H9 (cell line): ENCODE results near the gene SPRTN. TPM values are rescaled to one million over a fixed set of nuclear protein-coding genes. Genes with fewer than 3 reads are reported as not detected.
"Not testable (repeated sequence)": the region's sequence is repeated elsewhere in the genome, so short reads cannot be mapped to it uniquely, and the experiment has no call there.

ENCODE experiments used
- DNase-seq: peaks from one replicate; pipeline ENCODE4 v3.0.0-alpha.2; 2017
- H2AFZ ChIP-seq: one replicate; pipeline ENCODE4 v1.6.1; 2013; ENCODE audit warnings: mild to moderate bottlenecking, low read length, control low read depth, moderate library complexity
- H2AK5ac ChIP-seq: 2 replicates; pipeline ENCODE4 v1.6.1; 2013; ENCODE audit warnings: low read length, control low read depth, mixed read lengths; ENCODE audit not compliant: insufficient read length
- H2BK120ac ChIP-seq: one replicate; pipeline ENCODE4 v1.6.1; 2013; ENCODE audit warnings: low read depth, mild to moderate bottlenecking, low read length, control low read depth, inconsistent platforms; ENCODE audit not compliant: poor library complexity, severe bottlenecking
- H2BK12ac ChIP-seq: 2 replicates; pipeline ENCODE4 v1.6.1; 2013; ENCODE audit warnings: low read length, control low read depth, mixed read lengths, low read depth; ENCODE audit not compliant: insufficient read length
- H2BK15ac ChIP-seq: 2 replicates; pipeline ENCODE4 v1.6.1; 2013; ENCODE audit warnings: low read depth, low read length, control low read depth
- H2BK20ac ChIP-seq: one replicate; pipeline ENCODE4 v1.6.1; 2013; ENCODE audit warnings: low read depth, mild to moderate bottlenecking, low read length, control low read depth, inconsistent platforms; ENCODE audit not compliant: poor library complexity, severe bottlenecking
- H2BK5ac ChIP-seq: 2 replicates; pipeline ENCODE4 v1.6.1; 2013; ENCODE audit warnings: low read length, control low read depth, mixed read lengths; ENCODE audit not compliant: insufficient read length
- H3K14ac ChIP-seq: 2 replicates; pipeline ENCODE4 v1.6.1; 2013; ENCODE audit warnings: low read length, control low read depth; ENCODE audit not compliant: insufficient read depth
- H3K18ac ChIP-seq: 2 replicates; pipeline ENCODE4 v1.6.1; 2013; ENCODE audit warnings: low read depth, mild to moderate bottlenecking, mixed read lengths, low read length, control low read depth; ENCODE audit not compliant: insufficient read length
- H3K23ac ChIP-seq: 2 replicates; pipeline ENCODE4 v1.6.1; 2013; ENCODE audit warnings: low read length, control low read depth, mixed read lengths, low read depth; ENCODE audit not compliant: insufficient read length
- H3K23me2 ChIP-seq: 2 replicates; pipeline ENCODE4 v1.6.1; 2013; ENCODE audit warnings: low read depth, mild to moderate bottlenecking, mixed read lengths, low read length, control low read depth; ENCODE audit not compliant: insufficient read length, poor library complexity, severe bottlenecking
- H3K27ac ChIP-seq: 2 replicates; pipeline ENCODE4 v1.5.1; 2013; ENCODE audit warnings: low read length, control low read depth, mixed read lengths, low read depth; ENCODE audit not compliant: insufficient read length
- H3K27me3 ChIP-seq: 2 replicates; pipeline ENCODE4 v1.6.1; 2013; ENCODE audit warnings: low read length, control low read depth, inconsistent platforms; ENCODE audit not compliant: insufficient read depth
- H3K4ac ChIP-seq: 2 replicates; pipeline ENCODE4 v1.6.1; 2013; ENCODE audit warnings: low read depth, mild to moderate bottlenecking, control low read depth, inconsistent platforms, low read length, moderate library complexity
- H3K4me1 ChIP-seq: 2 replicates; pipeline ENCODE4 v1.6.1; 2013; ENCODE audit warnings: low read length, control low read depth, inconsistent platforms; ENCODE audit not compliant: insufficient read depth
- H3K4me2 ChIP-seq: 2 replicates; pipeline ENCODE4 v1.6.1; 2013; ENCODE audit warnings: low read length, control low read depth, mixed read lengths; ENCODE audit not compliant: insufficient read length, insufficient read depth
- H3K56ac ChIP-seq: 2 replicates; pipeline ENCODE4 v1.6.1; 2013; ENCODE audit warnings: low read depth, mild to moderate bottlenecking, mixed read lengths, low read length, control low read depth; ENCODE audit not compliant: insufficient read length
- H3K79me1 ChIP-seq: 2 replicates; pipeline ENCODE4 v1.6.1; 2013; ENCODE audit warnings: low read depth, mild to moderate bottlenecking, moderate library complexity, low read length, control low read depth, inconsistent platforms; ENCODE audit not compliant: insufficient read depth, poor library complexity, severe bottlenecking
- H3K79me2 ChIP-seq: 2 replicates; pipeline ENCODE4 v1.6.1; 2013; ENCODE audit warnings: low read length, control low read depth, inconsistent platforms; ENCODE audit not compliant: insufficient read depth
- H3K9ac ChIP-seq: 2 replicates; pipeline ENCODE4 v1.6.1; 2013; ENCODE audit warnings: low read length, control low read depth, mixed read lengths; ENCODE audit not compliant: insufficient read length; ENCODE audit errors: extremely low read depth
- H3K9me3 ChIP-seq: one replicate; pipeline ENCODE4 v1.6.1; 2013; ENCODE audit warnings: low read depth, low read length, inconsistent platforms; ENCODE audit not compliant: control insufficient read depth
- H3T11ph ChIP-seq: one replicate; pipeline ENCODE4 v1.6.1; 2013; ENCODE audit warnings: mild to moderate bottlenecking, low read length, control low read depth, inconsistent platforms
- H4K20me1 ChIP-seq: one replicate; pipeline ENCODE4 v1.6.1; 2013; ENCODE audit not compliant: control insufficient read depth, insufficient read length, insufficient read depth
- H4K5ac ChIP-seq: 2 replicates; pipeline ENCODE4 v1.6.1; 2013; ENCODE audit warnings: low read depth, mild to moderate bottlenecking, mixed read lengths, low read length, control low read depth; ENCODE audit not compliant: insufficient read length
- H4K8ac ChIP-seq: replicated peaks from 2 replicates; pipeline ENCODE4 v1.6.1; 2013; ENCODE audit warnings: low read length, control low read depth, mixed read lengths, low read depth; ENCODE audit not compliant: insufficient read length
- H4K91ac ChIP-seq: 2 replicates; pipeline ENCODE4 v1.6.1; 2013; ENCODE audit warnings: low read depth, mild to moderate bottlenecking, moderate library complexity, mixed read lengths, low read length, control low read depth; ENCODE audit not compliant: insufficient read length
- H3K27ac Mint-ChIP-seq, 3 experiments: 2 replicates in 2 of 3; 3 replicates in 1 of 3; pipeline ENCODE4 v1.8.0; 2020 to 2021; ENCODE audit warnings: mixed read lengths in 3 of 3, mild to moderate bottlenecking in 1 of 3, moderate library complexity in 1 of 3
- H3K27me3 Mint-ChIP-seq: 2 replicates; pipeline ENCODE4 v1.8.0; 2021; ENCODE audit warnings: low read depth, mild to moderate bottlenecking, moderate library complexity, mixed read lengths
- H3K36me3 Mint-ChIP-seq, 3 experiments: 2 replicates in 2 of 3; 3 replicates in 1 of 3; pipeline ENCODE4 v1.8.0; 2020 to 2021; ENCODE audit warnings: low read depth in 3 of 3, mixed read lengths in 3 of 3; ENCODE audit not compliant: insufficient read depth in 1 of 3
- H3K4me1 Mint-ChIP-seq, 2 experiments: 2 replicates each; pipeline ENCODE4 v1.8.0; 2020; ENCODE audit warnings: mixed read lengths in 2 of 2
- H3K4me3 Mint-ChIP-seq, 2 experiments: 2 replicates in 1 of 2; 3 replicates in 1 of 2; pipeline ENCODE4 v1.8.0; 2020 to 2021; ENCODE audit warnings: mild to moderate bottlenecking in 2 of 2, mixed read lengths in 2 of 2, moderate library complexity in 1 of 2
- H3K9me3 Mint-ChIP-seq, 2 experiments: 2 replicates in 1 of 2; 3 replicates in 1 of 2; pipeline ENCODE4 v1.8.0; 2020; ENCODE audit warnings: mild to moderate bottlenecking in 2 of 2, mixed read lengths in 2 of 2, moderate library complexity in 1 of 2
- WGBS: extraction: QIAGEN DNeasy Blood & Tissue Kit; methylation state at CpG from one replicate; pipeline ENCODE4 v1.1.7; 2013; ENCODE audit warnings: missing lambda C conversion rate, low lambda C conversion rate, mixed read lengths; ENCODE audit not compliant: insufficient read length; ENCODE audit errors: extremely low coverage; 5-methylcytosine and 5-hydroxymethylcytosine counted together
- total RNA-seq: library from RNA; stranded (reverse); gene quantifications from 2 replicates; pipeline ENCODE4 v1.2.1, GENCODE V29; 2021
- TF ChIP-seq, protein P1 (sequence below): fragments of 200-600 bp; sonication (generic); conservative IDR thresholded peaks from 3 replicates; pipeline ENCODE4 v1.8.0; 2021; ENCODE audit warnings: antibody characterized with exemption, mild to moderate bottlenecking

Gene SPRTN
- total RNA-seq, 1 experiment from 2014 or later: 14.8 TPM

DNA sequence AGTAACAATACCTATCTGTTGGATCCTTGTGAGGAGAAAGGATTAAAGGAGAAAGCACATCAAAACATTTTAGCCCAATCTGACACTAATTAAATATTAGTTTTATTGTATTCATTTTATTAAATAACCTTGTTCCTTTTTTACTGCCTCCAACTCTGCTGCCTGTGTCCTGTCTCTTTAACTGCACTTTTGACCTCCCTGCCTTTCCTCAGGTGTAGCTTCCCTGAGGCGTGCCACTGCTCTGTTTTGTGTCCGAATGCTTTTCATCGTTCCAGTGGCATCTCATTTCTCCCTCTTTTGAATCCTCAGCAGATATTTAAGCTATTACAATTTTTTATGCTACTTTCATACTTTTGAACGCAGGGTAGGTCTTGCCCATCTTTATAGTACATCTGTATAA is 10.3 kb downstream of the SPRTN start:
- H2BK12ac ChIP-seq: no peak overlapping the region
- no peak overlapping the region for H3K56ac ChIP-seq
- no peak overlapping the region for H3K14ac ChIP-seq
- Mint-ChIP-seq H3K4me3 (no peak overlapping the region), H3K27ac (no peak overlapping the region), H3K36me3 (peaks cover 9 to 56% (median 41%) of the 10 kb centered on the region in 3 experiments; a peak in 6 of 7 replicates), H3K4me1 (no peaks in the 10 kb centered on the region), H3K9me3 (no peaks in the 10 kb centered on the region; a peak in 1 of 5 replicates), H3K27me3 (no peaks in the 10 kb centered on the region)
- no peak overlapping the region for H3K23ac ChIP-seq
- no peak overlapping the region for H3K4ac ChIP-seq
- H3K4me1 ChIP-seq: no peaks in the 10 kb centered on the region
- no peaks in the 10 kb centered on the region for H3K79me2 ChIP-seq
- H3K4me2 ChIP-seq: no peak overlapping the region
- H4K20me1 ChIP-seq: no peaks in the 10 kb centered on the region
- no peaks in the 10 kb centered on the region for H3K9me3 ChIP-seq
- H4K5ac ChIP-seq: no peak overlapping the region
- no peak overlapping the region for H2BK120ac ChIP-seq
- H3K79me1 ChIP-seq: no peaks in the 10 kb centered on the region
- no peak overlapping the region for H4K8ac ChIP-seq
- no peaks in the 10 kb centered on the region for H3K27me3 ChIP-seq
- H2BK15ac ChIP-seq: no peak overlapping the region
- no peak overlapping the region for H3K18ac ChIP-seq
- no peak for DNase-seq
- no peak overlapping the region for H3T11ph ChIP-seq
- no peak overlapping the region for H2AFZ ChIP-seq
- no peak overlapping the region for H2BK20ac ChIP-seq
- no CpG with 5 or more reads among the region's 4 CpGs for WGBS
- H3K27ac ChIP-seq: no peak overlapping the region
- H3K9ac ChIP-seq: no peak overlapping the region
- H2BK5ac ChIP-seq: no peak overlapping the region
- TF ChIP-seq, protein P1, sequence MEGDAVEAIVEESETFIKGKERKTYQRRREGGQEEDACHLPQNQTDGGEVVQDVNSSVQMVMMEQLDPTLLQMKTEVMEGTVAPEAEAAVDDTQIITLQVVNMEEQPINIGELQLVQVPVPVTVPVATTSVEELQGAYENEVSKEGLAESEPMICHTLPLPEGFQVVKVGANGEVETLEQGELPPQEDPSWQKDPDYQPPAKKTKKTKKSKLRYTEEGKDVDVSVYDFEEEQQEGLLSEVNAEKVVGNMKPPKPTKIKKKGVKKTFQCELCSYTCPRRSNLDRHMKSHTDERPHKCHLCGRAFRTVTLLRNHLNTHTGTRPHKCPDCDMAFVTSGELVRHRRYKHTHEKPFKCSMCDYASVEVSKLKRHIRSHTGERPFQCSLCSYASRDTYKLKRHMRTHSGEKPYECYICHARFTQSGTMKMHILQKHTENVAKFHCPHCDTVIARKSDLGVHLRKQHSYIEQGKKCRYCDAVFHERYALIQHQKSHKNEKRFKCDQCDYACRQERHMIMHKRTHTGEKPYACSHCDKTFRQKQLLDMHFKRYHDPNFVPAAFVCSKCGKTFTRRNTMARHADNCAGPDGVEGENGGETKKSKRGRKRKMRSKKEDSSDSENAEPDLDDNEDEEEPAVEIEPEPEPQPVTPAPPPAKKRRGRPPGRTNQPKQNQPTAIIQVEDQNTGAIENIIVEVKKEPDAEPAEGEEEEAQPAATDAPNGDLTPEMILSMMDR: no peak
- no peak overlapping the region for H2AK5ac ChIP-seq
- H4K91ac ChIP-seq: no peak overlapping the region
- no peaks in the 10 kb centered on the region for H3K23me2 ChIP-seq

- H3K36me3 Mint-ChIP-seq: peaks cover 9 to 56% (median 39%) of the 10 kb centered on the region in 3 experiments; a peak in 6 of 7 replicates
- H2BK20ac ChIP-seq, H3K23ac ChIP-seq, H3K4me3 Mint-ChIP-seq, H2AFZ ChIP-seq, H3K18ac ChIP-seq, H3K4me1 Mint-ChIP-seq, H3K9me3 ChIP-seq, H3K4me1 ChIP-seq, H3K27ac Mint-ChIP-seq, H3K27me3 ChIP-seq, H3K4ac ChIP-seq, H4K5ac ChIP-seq, H3K56ac ChIP-seq, H2BK120ac ChIP-seq, H2BK12ac ChIP-seq, H4K8ac ChIP-seq, H3K9me3 Mint-ChIP-seq, H3K79me1 ChIP-seq, H3K27ac ChIP-seq, H3K4me2 ChIP-seq, DNase-seq, H4K91ac ChIP-seq, H3K27me3 Mint-ChIP-seq, H2BK15ac ChIP-seq, H3T11ph ChIP-seq, H4K20me1 ChIP-seq, H3K9ac ChIP-seq, H2BK5ac ChIP-seq, H3K14ac ChIP-seq, H3K79me2 ChIP-seq, H3K23me2 ChIP-seq, H2AK5ac ChIP-seq: not testable (repeated sequence)
- WGBS: no CpG with 5 or more reads among the region's 1 CpG
These were observed 10.8 kb downstream of the SPRTN start for GRCh38 chr1:231348856-231349255.
